HCT116 (cell line): ENCODE data around the gene TMEM44. TPM values are rescaled to one million over a fixed set of nuclear protein-coding genes. Genes with fewer than 3 reads are reported as not detected.
A peak's percentile ranks its signal among the peaks of the same experiment; 100 is the strongest.

Experiments used
- ATAC-seq: fragments of 200-7000 bp; cut with Tn5 transposase; 2 replicates; pipeline ENCODE4 v1.9.1; 2020; ENCODE audit warnings: mild to moderate bottlenecking, moderate library complexity
- BruUV-seq: library from RNA; stranded (reverse); fragments of 400-500 nt; replicated peaks from 2 replicates; lab custom pipeline; 2021; lab: Mats Ljungman, UMichigan
- CTCF ChIA-PET: fragments of 300-600 bp; sonication (Branson Sonifier 250); formaldehyde crosslinking; loops from one replicate; lab custom pipeline; 2021; ENCODE audit warnings: antibody characterized with exemption; lab: Charles Lee
- POLR2A ChIA-PET: fragments of 300-600, 350-600 bp; sonication (Branson Sonifier 250); formaldehyde crosslinking; loops from one replicate; lab custom pipeline; 2021; ENCODE audit warnings: antibody characterized with exemption; lab: Charles Lee
- RAD21 ChIA-PET, 2 experiments: fragments of 300-600 bp; sonication (Branson Sonifier 250); formaldehyde crosslinking; loops; one replicate each; lab custom pipeline; 2023; ENCODE audit warnings: low total read pairs in 2 of 2; ENCODE audit not compliant: uncharacterized antibody in 2 of 2, unreplicated experiment in 2 of 2, low non-redundant PET in 1 of 2; lab: Charles Lee
- DNase-seq: peaks from one replicate; pipeline ENCODE4 v3.0.0-alpha.2; 2010; ENCODE audit warnings: low read depth, low spot score
- H2AFZ ChIP-seq: fragments of 200-600 bp; shearing (Covaris generic), sonication (generic); 2 replicates; pipeline ENCODE4 v1.6.1; 2017; ENCODE audit warnings: low read depth, mixed run types, mixed read lengths, antibody characterized with exemption, low read length; ENCODE audit not compliant: poor library complexity, severe bottlenecking
- H3K27ac ChIP-seq: 2 replicates; pipeline ENCODE4 v1.5.1; 2012; ENCODE audit warnings: low read depth, low read length
- H3K27me3 ChIP-seq: fragments of 200-600 bp; sonication (generic); 2 replicates; pipeline ENCODE4 v1.6.1; 2016; ENCODE audit warnings: mixed run types, low read length, mixed read lengths; ENCODE audit not compliant: insufficient read depth
- H3K36me3 ChIP-seq, 2 experiments: fragments of 200-500 bp in 1 of 2; fragments of 200-600 bp in 1 of 2; sonication (Bioruptor generic) in 1 of 2; sonication (generic) in 1 of 2; 2 replicates each; pipeline versions ENCODE4 v1.5.1 to v1.6.1; 2014 to 2016; ENCODE audit warnings: low read length in 2 of 2, inconsistent platforms in 1 of 2, mixed read lengths in 1 of 2, mixed run types in 1 of 2; ENCODE audit not compliant: insufficient read depth in 2 of 2, control insufficient read depth in 1 of 2
- H3K4me1 ChIP-seq, 2 experiments: fragments of 200-600 bp in 1 of 2; sonication (generic) in 1 of 2; 2 replicates each; pipeline versions ENCODE4 v1.5.1 to v1.6.1; 2012 to 2017; ENCODE audit warnings: low read length in 2 of 2, inconsistent platforms in 1 of 2, mild to moderate bottlenecking in 1 of 2, mixed read lengths in 1 of 2, mixed run types in 1 of 2, moderate library complexity in 1 of 2; ENCODE audit not compliant: insufficient read depth in 2 of 2, control insufficient read depth in 1 of 2
- H3K4me2 ChIP-seq: fragments of 200-600 bp; sonication (generic); 2 replicates; pipeline ENCODE4 v1.6.1; 2017; ENCODE audit warnings: mixed run types, low read length, mixed read lengths
- H3K4me3 ChIP-seq, 2 experiments: fragments of 200-600 bp in 1 of 2; sonication (generic) in 1 of 2; replicated peaks in 1 of 2; 2 replicates each; pipeline ENCODE4 v1.5.1; 2011 to 2016; ENCODE audit warnings: low read length in 2 of 2, control low read depth in 1 of 2, low read depth in 1 of 2, mild to moderate bottlenecking in 1 of 2, mixed read lengths in 1 of 2, mixed run types in 1 of 2
- H3K79me2 ChIP-seq: fragments of 200-600 bp; sonication (generic); 2 replicates; pipeline ENCODE4 v1.6.1; 2017; ENCODE audit warnings: mild to moderate bottlenecking, mixed run types, low read length, moderate library complexity, mixed read lengths; ENCODE audit not compliant: insufficient read depth
- H3K9ac ChIP-seq: fragments of 200-600 bp; sonication (generic); 2 replicates; pipeline ENCODE4 v1.6.1; 2016; ENCODE audit warnings: low read length, mixed read lengths
- H3K9me2 ChIP-seq: fragments of 200-600 bp; sonication (generic), shearing (Covaris generic); 2 replicates; pipeline ENCODE4 v1.6.1; 2017; ENCODE audit warnings: mixed run types, mild to moderate bottlenecking, moderate library complexity; ENCODE audit not compliant: insufficient read depth
- H3K9me3 ChIP-seq, 2 experiments: fragments of 200-500 bp in 1 of 2; fragments of 200-600 bp in 1 of 2; sonication (Bioruptor generic) in 1 of 2; sonication (generic) in 1 of 2; 2 replicates each; pipeline ENCODE4 v1.6.1; 2014 to 2017; ENCODE audit warnings: low read length in 2 of 2, mixed read lengths in 2 of 2, inconsistent platforms in 1 of 2, low read depth in 1 of 2, mild to moderate bottlenecking in 1 of 2, mixed run types in 1 of 2, moderate library complexity in 1 of 2; ENCODE audit not compliant: control insufficient read depth in 1 of 2, insufficient read depth in 1 of 2
- H4K20me1 ChIP-seq: fragments of 200-600 bp; sonication (generic), shearing (Covaris generic); 2 replicates; pipeline ENCODE4 v1.6.1; 2017; ENCODE audit warnings: mixed run types, mild to moderate bottlenecking, moderate library complexity; ENCODE audit not compliant: insufficient read depth
- ELF1 ChIP-seq: IDR thresholded peaks from 2 replicates; pipeline ENCODE4 v1.6.1; 2012; ENCODE audit warnings: low read depth, borderline replicate concordance
- EZH2phosphoT487 ChIP-seq: fragments of 200-600 bp; IDR thresholded peaks from 2 replicates; pipeline ENCODE4 v1.6.1; 2018; ENCODE audit warnings: antibody characterized with exemption, borderline replicate concordance
- FOSL1 ChIP-seq: IDR thresholded peaks from 2 replicates; pipeline ENCODE4 v1.6.1; 2012; ENCODE audit warnings: low read depth
- MAX ChIP-seq: IDR thresholded peaks from 2 replicates; pipeline ENCODE4 v1.6.1; 2012
- POLR2A ChIP-seq: IDR thresholded peaks from 2 replicates; pipeline ENCODE4 v1.7.0; 2011; ENCODE audit warnings: borderline replicate concordance; ENCODE audit not compliant: insufficient read depth, insufficient read length; ENCODE audit errors: extremely low read depth
- POLR2AphosphoS5 ChIP-seq: IDR thresholded peaks from 2 replicates; pipeline ENCODE4 v1.6.1; 2011; ENCODE audit warnings: mild to moderate bottlenecking, low read depth, low read length, moderate library complexity
- RAD21 ChIP-seq: IDR thresholded peaks from 2 replicates; pipeline ENCODE4 v1.6.1; 2012; ENCODE audit warnings: low read depth, mild to moderate bottlenecking
- REST ChIP-seq: IDR thresholded peaks from 2 replicates; pipeline ENCODE4 v1.6.1; 2012; ENCODE audit warnings: low read depth
- SIN3A ChIP-seq: IDR thresholded peaks from 2 replicates; pipeline ENCODE4 v1.6.1; 2012; ENCODE audit warnings: low read depth
- YY1 ChIP-seq: IDR thresholded peaks from 2 replicates; pipeline ENCODE4 v1.6.1; 2011; ENCODE audit warnings: low read length, low read depth, moderate library complexity, mild to moderate bottlenecking; ENCODE audit not compliant: insufficient replicate concordance; ENCODE audit errors: extremely low read depth
- ZBTB33 ChIP-seq: IDR thresholded peaks from 2 replicates; pipeline ENCODE4 v1.6.1; 2011; ENCODE audit warnings: mild to moderate bottlenecking, low read length, moderate library complexity; ENCODE audit not compliant: insufficient replicate concordance; ENCODE audit errors: extremely low read depth
- ZFX ChIP-seq: fragments of 450-650 bp; IDR thresholded peaks from 2 replicates; pipeline ENCODE4 v1.6.1; 2017
- ZNF274 ChIP-seq: fragments of 200-500 bp; sonication (Bioruptor generic); IDR thresholded peaks from 2 replicates; pipeline ENCODE4 v1.6.1; 2014; ENCODE audit warnings: mild to moderate bottlenecking, low read depth, low read length, inconsistent platforms
- intact Hi-C: fragments of 100-400 bp; cut with micrococcal nuclease; formaldehyde crosslinking; loops from 2 replicates; pipeline ENCODE4 v1.10.0; 2022
- total RNA-seq: library from RNA; stranded (reverse); gene quantifications from one replicate; pipeline ENCODE4 v1.2.1, GENCODE V29; 2021; ENCODE audit not compliant: unreplicated experiment

The TMEM44 gene
- total RNA-seq, 1 experiment from 2014 or later, result 30.3 TPM

- no peak for DNase-seq
- TF ChIP-seq SIN3A (no peak), ZFX (no peak), POLR2AphosphoS5 (no peak)
- Histone ChIP-seq H3K9me3 (no peaks in the 10 kb centered on the region), H3K9ac (no peak overlapping the region), H3K4me1 (no peaks in the 10 kb centered on the region), H3K4me2 (no peak overlapping the region), H3K36me3 (0 out of 4 replicates have a peak, but pooled peaks cover 0 to 3% of the 10 kb centered on the region in 2 experiments), H3K4me3 (no peak overlapping the region), H3K27me3 (no peaks in the 10 kb centered on the region), H4K20me1 (no peaks in the 10 kb centered on the region), H3K9me2 (no peaks in the 10 kb centered on the region), H3K79me2 (no peaks in the 10 kb centered on the region), H3K27ac (no peak overlapping the region), H2AFZ (no peak overlapping the region)
- ChIA-PET RAD21 (no interaction called here), CTCF (interaction anchor here (1.4 kb wide), 1 partner anchor 13 kb away, joined by 4 read pairs; no protein-coding TSS in a partner anchor), POLR2A (no interaction called here)
- ATAC-seq, result peak; percentile 38; the same call in 1 of the 2 replicates
- no TSS peak for BruUV-seq
- intact Hi-C loops, result no loop called here
Measured at GRCh38 chr3:194607592-194608389, 25.4 kb downstream of the TMEM44 start.

- Histone ChIP-seq H3K9ac (no peak overlapping the region), H3K9me2 (no peaks in the 10 kb centered on the region), H3K9me3 (no peaks in the 10 kb centered on the region), H3K36me3 (0 out of 4 replicates have a peak, but pooled peaks cover 0 to 3% of the 10 kb centered on the region in 2 experiments), H2AFZ (no peak overlapping the region), H3K79me2 (no peaks in the 10 kb centered on the region), H3K27ac (no peak overlapping the region), H4K20me1 (no peaks in the 10 kb centered on the region), H3K4me3 (no peak overlapping the region), H3K4me2 (no peak overlapping the region), H3K4me1 (no peaks in the 10 kb centered on the region), H3K27me3 (no peaks in the 10 kb centered on the region)
- ChIA-PET RAD21 (no interaction called here), CTCF (no interaction called here), POLR2A (no interaction called here)
- no TSS peak for BruUV-seq
- ATAC-seq (no peak), DNase-seq (no peak)
- intact Hi-C loops, result no loop called here
- no peak for TF ChIP-seq EZH2phosphoT487
- no peak for TF ChIP-seq MAX
- TF ChIP-seq ELF1, result no peak
- no peak for TF ChIP-seq SIN3A
- no peak for TF ChIP-seq POLR2A
- no peak for TF ChIP-seq YY1
- TF ChIP-seq FOSL1, result no peak
- TF ChIP-seq REST, result no peak
- no peak for TF ChIP-seq RAD21
- no peak for TF ChIP-seq ZNF274
- no peak for TF ChIP-seq ZFX
- TF ChIP-seq ZBTB33, result no peak
Measured at GRCh38 chr3:194606941-194607340, 26.3 kb downstream of the TMEM44 start.
